Suprapubic skin (tissue), 4 donors: Measurements from ENCODE around the gene SCAPER. TPM values are rescaled to one million over a fixed set of nuclear protein-coding genes. Genes with fewer than 3 reads are reported as not detected.
"Not testable (repeated sequence)": the region's sequence is repeated elsewhere in the genome, so short reads cannot be mapped to it uniquely, and the experiment has no call there.

ENCODE experiments used
- DNase-seq, 2 donors: peaks; one replicate each; pipeline ENCODE4 v3.0.0-alpha.2; 2019; ENCODE audit warnings: low spot score in 2 of 2
- H3K27ac ChIP-seq: fragments of 200-600 bp; sonication (generic); one replicate; pipeline ENCODE4 v1.5.1; 2019
- H3K27me3 ChIP-seq: fragments of 200-600 bp; sonication (generic); one replicate; pipeline ENCODE4 v1.5.1; 2019
- H3K36me3 ChIP-seq: fragments of 200-600 bp; sonication (generic); one replicate; pipeline ENCODE4 v1.5.1; 2019
- H3K4me1 ChIP-seq: fragments of 200-600 bp; sonication (generic); one replicate; pipeline ENCODE4 v1.5.1; 2019
- H3K4me3 ChIP-seq: fragments of 200-600 bp; sonication (generic); one replicate; pipeline ENCODE4 v1.5.1; 2019; ENCODE audit warnings: mild to moderate bottlenecking
- H3K9me3 ChIP-seq: fragments of 200-600 bp; sonication (generic); one replicate; pipeline ENCODE4 v1.5.1; 2019
- EP300 ChIP-seq: sonication (generic); formaldehyde crosslinking; IDR thresholded peaks from one replicate; pipeline ENCODE4 v1.6.1; 2017; ENCODE audit warnings: antibody characterized with exemption
- POLR2A ChIP-seq, 2 donors: fragments of 450-650 bp; IDR thresholded peaks; one replicate each; pipeline ENCODE4 v1.6.1; 2017; ENCODE audit warnings: antibody characterized with exemption in 2 of 2, mild to moderate bottlenecking in 2 of 2, moderate library complexity in 2 of 2
- POLR2AphosphoS5 ChIP-seq, 3 donors: sonication (generic); formaldehyde crosslinking; IDR thresholded peaks; one replicate each; pipeline ENCODE4 v1.6.1; 2017; ENCODE audit warnings: antibody characterized with exemption in 3 of 3
- WGBS: methylation state at CpG from one replicate; pipeline ENCODE4 v1.1.5; 2018; 5-methylcytosine and 5-hydroxymethylcytosine counted together
- total RNA-seq, 4 donors: library from RNA; depleted of rRNA; stranded (reverse); fragments of >200 nt; gene quantifications; one replicate each; pipeline ENCODE4 v1.1.0, GENCODE V29; 2016
- TF ChIP-seq, protein P1 (sequence below), 2 donors: fragments of 200-600 bp in 1 of 2; fragments of 450-650 bp in 1 of 2; sonication (generic) in 1 of 2; IDR thresholded peaks; one replicate each; pipeline ENCODE4 v1.5.1; 2016 to 2019; ENCODE audit warnings: antibody characterized with exemption in 2 of 2, mild to moderate bottlenecking in 1 of 2, moderate library complexity in 1 of 2

Gene SCAPER
- total RNA-seq, 4 donors from 2014 or later, result 26.3 to 61.4 (median 37.3) TPM

GRCh38 chr15:76718863-76719262 is 186.3 kb downstream of the SCAPER start:
- Histone ChIP-seq H3K36me3 (peaks cover 15% of the 10 kb centered on the region), H3K4me1 (no peaks in the 10 kb centered on the region), H3K27me3 (no peaks in the 10 kb centered on the region), H3K27ac (no peak overlapping the region), H3K4me3 (no peak overlapping the region), H3K9me3 (peaks cover 3% of the 10 kb centered on the region)
- TF ChIP-seq POLR2AphosphoS5 (IDR thresholded peaks at IDR 0.05) (no peak), EP300 (no peak), POLR2A (IDR thresholded peaks at IDR 0.05) (no peak)
- TF ChIP-seq, protein P1, sequence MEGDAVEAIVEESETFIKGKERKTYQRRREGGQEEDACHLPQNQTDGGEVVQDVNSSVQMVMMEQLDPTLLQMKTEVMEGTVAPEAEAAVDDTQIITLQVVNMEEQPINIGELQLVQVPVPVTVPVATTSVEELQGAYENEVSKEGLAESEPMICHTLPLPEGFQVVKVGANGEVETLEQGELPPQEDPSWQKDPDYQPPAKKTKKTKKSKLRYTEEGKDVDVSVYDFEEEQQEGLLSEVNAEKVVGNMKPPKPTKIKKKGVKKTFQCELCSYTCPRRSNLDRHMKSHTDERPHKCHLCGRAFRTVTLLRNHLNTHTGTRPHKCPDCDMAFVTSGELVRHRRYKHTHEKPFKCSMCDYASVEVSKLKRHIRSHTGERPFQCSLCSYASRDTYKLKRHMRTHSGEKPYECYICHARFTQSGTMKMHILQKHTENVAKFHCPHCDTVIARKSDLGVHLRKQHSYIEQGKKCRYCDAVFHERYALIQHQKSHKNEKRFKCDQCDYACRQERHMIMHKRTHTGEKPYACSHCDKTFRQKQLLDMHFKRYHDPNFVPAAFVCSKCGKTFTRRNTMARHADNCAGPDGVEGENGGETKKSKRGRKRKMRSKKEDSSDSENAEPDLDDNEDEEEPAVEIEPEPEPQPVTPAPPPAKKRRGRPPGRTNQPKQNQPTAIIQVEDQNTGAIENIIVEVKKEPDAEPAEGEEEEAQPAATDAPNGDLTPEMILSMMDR (IDR thresholded peaks at IDR 0.05), result no peak
- DNase-seq, result no peak

DNA sequence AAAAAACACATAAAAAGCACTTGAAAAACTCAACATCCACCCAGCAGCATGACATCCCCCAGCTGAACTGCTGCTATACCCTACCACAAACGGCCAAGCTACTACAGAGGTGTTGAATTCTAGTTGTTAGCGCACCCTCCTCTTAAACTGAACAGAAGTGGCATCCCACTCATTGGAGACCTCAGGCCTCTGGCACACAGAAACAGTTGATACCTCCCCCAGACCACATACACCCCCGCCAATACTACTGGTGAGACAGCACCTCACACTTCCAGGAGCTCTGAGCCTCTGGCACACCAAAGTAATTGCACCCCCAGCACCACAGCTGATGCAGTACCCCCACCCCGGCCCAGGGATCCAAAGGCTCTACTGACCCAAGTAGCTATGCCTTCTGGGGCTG is 190.2 kb downstream of the SCAPER start:
- Histone ChIP-seq H3K36me3 (peaks cover 15% of the 10 kb centered on the region), H3K27me3 (no peaks in the 10 kb centered on the region), H3K4me3 (no peak overlapping the region), H3K27ac (no peak overlapping the region), H3K9me3 (peaks cover 3% of the 10 kb centered on the region), H3K4me1 (no peaks in the 10 kb centered on the region)
- TF ChIP-seq POLR2A (IDR thresholded peaks at IDR 0.05) (no peak), EP300 (no peak), POLR2AphosphoS5 (IDR thresholded peaks at IDR 0.05) (no peak)
- TF ChIP-seq, protein P1 (IDR thresholded peaks at IDR 0.05), result no peak
- no peak for DNase-seq
- 72% methylated on average over 4 of the region's 4 CpGs for WGBS

DNA sequence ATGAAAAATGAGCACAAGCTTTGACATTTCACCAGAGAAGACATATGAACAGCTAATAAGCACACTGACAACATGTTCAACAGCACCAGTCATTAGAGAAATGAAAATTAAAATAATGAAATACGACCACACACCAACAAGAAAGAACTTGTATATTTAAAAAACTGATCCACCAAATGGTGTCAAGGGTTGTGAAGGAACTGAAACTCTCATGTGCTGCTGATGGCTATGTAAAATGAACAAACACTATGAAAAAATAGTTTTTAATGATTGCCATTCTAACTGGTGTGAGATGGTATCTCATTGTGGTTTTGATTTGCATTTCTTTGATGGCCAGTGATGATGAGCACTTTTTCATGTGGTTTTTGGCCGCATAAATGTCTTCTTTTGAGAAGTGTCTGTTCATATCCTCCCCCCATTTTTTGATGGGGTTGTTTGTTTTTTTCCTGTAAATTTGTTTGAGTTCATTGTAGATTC is 193.8 kb downstream of the SCAPER start:
- Histone ChIP-seq H3K9me3 (no peaks in the 10 kb centered on the region), H3K27me3 (no peaks in the 10 kb centered on the region), H3K36me3 (peaks cover 15% of the 10 kb centered on the region), H3K4me1 (no peaks in the 10 kb centered on the region), H3K27ac (no peak overlapping the region), H3K4me3 (no peak overlapping the region)
- 80% methylated on average over 2 of the region's 2 CpGs for WGBS
- DNase-seq, result no peak
- TF ChIP-seq, protein P1 (IDR thresholded peaks at IDR 0.05), result no peak
- TF ChIP-seq EP300, result no peak
- TF ChIP-seq POLR2A (IDR thresholded peaks at IDR 0.05), result no peak
- TF ChIP-seq POLR2AphosphoS5 (IDR thresholded peaks at IDR 0.05), result no peak

- H3K4me3 ChIP-seq, H3K27me3 ChIP-seq, H3K27ac ChIP-seq, H3K9me3 ChIP-seq, DNase-seq, H3K4me1 ChIP-seq: not testable (repeated sequence)
- 88% methylated on average over 1 of the region's 1 CpG for WGBS
- H3K36me3 ChIP-seq, result peaks cover 39% of the 10 kb centered on the region
Observed at GRCh38 chr15:76704032-76704431, 201.1 kb downstream of the SCAPER start.

DNA sequence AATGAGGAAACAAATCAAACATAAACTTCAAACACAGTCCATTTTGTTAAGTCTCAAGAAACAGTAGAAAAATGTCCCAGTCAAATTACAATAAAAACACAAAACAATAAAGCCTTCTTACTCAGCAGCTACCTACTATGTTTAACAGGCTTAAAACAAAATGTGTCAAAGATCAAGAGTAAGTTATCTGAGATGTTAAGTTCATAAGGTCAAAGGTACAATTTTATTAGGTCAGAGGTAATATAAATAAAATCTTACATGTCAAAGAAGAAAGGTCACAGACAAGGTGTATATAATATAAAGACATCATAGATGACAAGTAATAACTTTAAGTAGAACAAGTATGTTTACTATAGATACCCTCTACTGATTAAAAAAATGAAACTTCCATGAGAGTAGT is 208.3 kb downstream of the SCAPER start:
- TF ChIP-seq POLR2AphosphoS5 (IDR thresholded peaks at IDR 0.05) (no peak), EP300 (no peak), POLR2A (IDR thresholded peaks at IDR 0.05) (no peak)
- TF ChIP-seq, protein P1 (IDR thresholded peaks at IDR 0.05), result no peak
- DNase-seq, result no peak
- H3K36me3 ChIP-seq, result peaks cover 24% of the 10 kb centered on the region

GRCh38 chr15:76692546-76692945 is 212.6 kb downstream of the SCAPER start:
- not testable (repeated sequence) for H3K9me3 ChIP-seq, H3K4me1 ChIP-seq, H3K36me3 ChIP-seq, DNase-seq, H3K4me3 ChIP-seq, H3K27me3 ChIP-seq, H3K27ac ChIP-seq
- 100% methylated on average over 1 of the region's 1 CpG for WGBS

More for the DNA sequence above, 208.3 kb downstream of the SCAPER start:
- Histone ChIP-seq H3K9me3 (no peaks in the 10 kb centered on the region), H3K27ac (no peak overlapping the region), H3K4me3 (no peak overlapping the region), H3K27me3 (no peaks in the 10 kb centered on the region), H3K4me1 (no peaks in the 10 kb centered on the region)

GRCh38 chr15:76687592-76687991 is 217.5 kb downstream of the SCAPER start:
- not testable (repeated sequence) for DNase-seq, H3K36me3 ChIP-seq, H3K4me3 ChIP-seq, H3K27me3 ChIP-seq, H3K27ac ChIP-seq, H3K4me1 ChIP-seq, H3K9me3 ChIP-seq
- WGBS, result 96% methylated on average over 4 of the region's 4 CpGs
